MM.1S (cell line): ENCODE measurements around the gene SYNDIG1.

Experiments
- DNase-seq: peaks from one replicate; pipeline ENCODE4 v3.0.0-alpha.2; 2015
- H2AFZ ChIP-seq: fragments of 300-600 bp; sonication (generic); 2 replicates; pipeline ENCODE4 v1.6.0; 2016; ENCODE audit warnings: antibody characterized with exemption, low read length
- H3F3A ChIP-seq: fragments of 300-600 bp; sonication (generic); 2 replicates; pipeline ENCODE4 v1.6.1; 2016; ENCODE audit warnings: mild to moderate bottlenecking, antibody characterized with exemption, low read length, moderate library complexity, mixed read lengths; ENCODE audit not compliant: insufficient read depth
- H3K27ac ChIP-seq: fragments of 300-600 bp; sonication (generic); 2 replicates; pipeline ENCODE4 v1.5.1; 2016; ENCODE audit warnings: mild to moderate bottlenecking, low read length
- H3K27me3 ChIP-seq: fragments of 300-600 bp; sonication (generic); replicated peaks from 2 replicates; pipeline ENCODE4 v1.6.0; 2016; ENCODE audit warnings: low read length; ENCODE audit not compliant: insufficient read depth
- H3K36me3 ChIP-seq: fragments of 300-600 bp; sonication (generic); replicated peaks from 2 replicates; pipeline ENCODE4 v1.6.1; 2016; ENCODE audit warnings: mild to moderate bottlenecking, low read length, mixed read lengths; ENCODE audit not compliant: insufficient read depth
- H3K4me1 ChIP-seq: fragments of 300-600 bp; sonication (generic); 2 replicates; pipeline ENCODE4 v1.6.1; 2016; ENCODE audit warnings: low read length, mixed read lengths
- H3K4me2 ChIP-seq: fragments of 300-600 bp; sonication (generic); 2 replicates; pipeline ENCODE4 v1.6.0; 2016; ENCODE audit warnings: low read depth, low read length
- H3K4me3 ChIP-seq: fragments of 300-600 bp; sonication (generic); 2 replicates; pipeline ENCODE4 v1.5.1; 2016; ENCODE audit warnings: low read length, mixed read lengths
- H3K79me2 ChIP-seq: fragments of 300-600 bp; sonication (generic); 2 replicates; pipeline ENCODE4 v1.6.1; 2016; ENCODE audit warnings: mixed run types, low read length, mixed read lengths
- H3K9ac ChIP-seq: fragments of 300-600 bp; sonication (generic); 2 replicates; pipeline ENCODE4 v1.6.1; 2016; ENCODE audit warnings: low read length, mixed read lengths
- H3K9me2 ChIP-seq: fragments of 300-600 bp; sonication (generic); replicated peaks from 2 replicates; pipeline ENCODE4 v1.6.1; 2016; ENCODE audit warnings: mild to moderate bottlenecking, low read length, mixed read lengths; ENCODE audit not compliant: insufficient read depth
- H3K9me3 ChIP-seq: fragments of 300-600 bp; sonication (generic); replicated peaks from 2 replicates; pipeline ENCODE4 v1.6.1; 2016; ENCODE audit warnings: mild to moderate bottlenecking, low read length, mixed read lengths; ENCODE audit not compliant: insufficient read depth
- H4K20me1 ChIP-seq: fragments of 300-600 bp; sonication (generic); 2 replicates; pipeline ENCODE4 v1.6.1; 2016; ENCODE audit warnings: mild to moderate bottlenecking, low read length, moderate library complexity, mixed read lengths; ENCODE audit not compliant: insufficient read depth
- EZH2 ChIP-seq: fragments of 300-600 bp; sonication (generic); optimal IDR thresholded peaks from 2 replicates; pipeline ENCODE3; 2017; ENCODE audit warnings: low read depth, mild to moderate bottlenecking, antibody characterized with exemption, low read length, mixed read lengths
- EZH2phosphoT487 ChIP-seq: fragments of 300-600 bp; sonication (generic); IDR thresholded peaks from 2 replicates; pipeline ENCODE4 v1.6.1; 2018; ENCODE audit warnings: antibody characterized with exemption, low read length
- TF ChIP-seq, protein P1 (sequence below): fragments of 300-600 bp; sonication (generic); IDR thresholded peaks from 2 replicates; pipeline ENCODE4 v1.5.1; 2016; ENCODE audit warnings: antibody characterized with exemption, low read length, mixed read lengths

The SYNDIG1 gene

DNA sequence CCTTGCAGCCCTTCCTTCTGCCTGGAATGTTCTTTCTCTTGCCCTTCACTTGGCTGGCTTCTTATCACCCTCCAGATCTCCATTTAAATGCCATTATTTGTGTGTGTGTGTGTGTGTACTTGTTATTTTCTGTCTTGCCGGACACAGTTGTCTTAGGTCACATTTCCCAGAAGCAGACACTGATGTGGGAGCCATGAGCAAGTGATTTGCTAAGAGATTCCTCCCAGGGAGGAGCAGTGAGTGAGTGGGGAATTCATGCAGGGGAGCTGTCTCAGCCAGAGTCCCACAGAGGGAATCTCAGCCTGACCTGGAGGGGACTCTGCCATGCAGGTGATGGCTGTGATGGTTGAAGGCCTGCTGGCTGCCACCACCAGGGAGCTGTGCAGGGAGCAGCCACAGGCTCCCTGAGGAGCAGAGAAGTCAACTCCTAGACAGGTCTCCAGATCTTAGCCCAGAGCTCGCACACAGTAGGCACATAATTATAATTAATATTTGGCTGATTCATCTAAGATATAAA lies 96.5 kb downstream of the SYNDIG1 start:
- Histone ChIP-seq H3F3A (peaks cover 13% of the 10 kb centered on the region), H3K9ac (no peak overlapping the region), H3K27me3 (no peaks in the 10 kb centered on the region), H2AFZ (no peak overlapping the region), H3K4me1 (peaks cover 15% of the 10 kb centered on the region), H3K79me2 (peaks cover 33% of the 10 kb centered on the region), H4K20me1 (no peaks in the 10 kb centered on the region), H3K27ac (no peak overlapping the region), H3K9me3 (no peaks in the 10 kb centered on the region), H3K4me2 (no peak overlapping the region), H3K36me3 (peaks cover 14% of the 10 kb centered on the region), H3K4me3 (no peak overlapping the region), H3K9me2 (no peaks in the 10 kb centered on the region)
- TF ChIP-seq EZH2phosphoT487 (no peak), EZH2 (no peak)
- TF ChIP-seq, protein P1, sequence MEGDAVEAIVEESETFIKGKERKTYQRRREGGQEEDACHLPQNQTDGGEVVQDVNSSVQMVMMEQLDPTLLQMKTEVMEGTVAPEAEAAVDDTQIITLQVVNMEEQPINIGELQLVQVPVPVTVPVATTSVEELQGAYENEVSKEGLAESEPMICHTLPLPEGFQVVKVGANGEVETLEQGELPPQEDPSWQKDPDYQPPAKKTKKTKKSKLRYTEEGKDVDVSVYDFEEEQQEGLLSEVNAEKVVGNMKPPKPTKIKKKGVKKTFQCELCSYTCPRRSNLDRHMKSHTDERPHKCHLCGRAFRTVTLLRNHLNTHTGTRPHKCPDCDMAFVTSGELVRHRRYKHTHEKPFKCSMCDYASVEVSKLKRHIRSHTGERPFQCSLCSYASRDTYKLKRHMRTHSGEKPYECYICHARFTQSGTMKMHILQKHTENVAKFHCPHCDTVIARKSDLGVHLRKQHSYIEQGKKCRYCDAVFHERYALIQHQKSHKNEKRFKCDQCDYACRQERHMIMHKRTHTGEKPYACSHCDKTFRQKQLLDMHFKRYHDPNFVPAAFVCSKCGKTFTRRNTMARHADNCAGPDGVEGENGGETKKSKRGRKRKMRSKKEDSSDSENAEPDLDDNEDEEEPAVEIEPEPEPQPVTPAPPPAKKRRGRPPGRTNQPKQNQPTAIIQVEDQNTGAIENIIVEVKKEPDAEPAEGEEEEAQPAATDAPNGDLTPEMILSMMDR = no peak
- DNase-seq = no peak

DNA sequence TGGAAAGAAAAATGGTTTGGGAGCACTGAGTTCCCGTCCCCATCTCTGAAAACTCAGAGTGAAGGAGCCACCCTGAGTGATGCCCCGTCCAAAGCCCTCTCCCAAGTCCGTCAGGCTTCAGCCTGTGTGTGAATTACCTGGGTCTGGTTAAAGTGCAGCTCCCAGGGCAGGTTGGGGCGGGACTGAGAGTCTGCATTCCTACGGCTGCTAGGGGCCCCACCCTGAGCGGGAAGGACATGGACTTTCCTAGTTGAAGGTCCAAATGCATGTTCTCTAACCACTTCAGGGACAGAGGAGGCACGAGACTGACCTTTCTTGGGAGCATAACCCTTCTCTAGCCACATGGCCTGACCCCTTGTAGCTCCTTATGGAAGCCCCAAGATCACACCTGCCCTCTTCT lies 97.2 kb downstream of the SYNDIG1 start:
- peaks cover 12% of the 10 kb centered on the region for H3K4me1 ChIP-seq
- H3F3A ChIP-seq = peaks cover 5% of the 10 kb centered on the region; the same call in 1 of the 2 replicates
- no peak for DNase-seq
- H3K79me2 ChIP-seq = peaks cover 28% of the 10 kb centered on the region
- no peak overlapping the region for H3K4me2 ChIP-seq
- no peaks in the 10 kb centered on the region for H3K9me3 ChIP-seq
- no peak overlapping the region for H3K27ac ChIP-seq
- TF ChIP-seq, protein P1 = no peak
- no peak for TF ChIP-seq EZH2phosphoT487
- no peak for TF ChIP-seq EZH2
- H3K4me3 ChIP-seq = no peak overlapping the region
- no peaks in the 10 kb centered on the region for H4K20me1 ChIP-seq
- no peak overlapping the region for H2AFZ ChIP-seq
- H3K9ac ChIP-seq = no peak overlapping the region
- no peaks in the 10 kb centered on the region for H3K27me3 ChIP-seq
- peaks cover 14% of the 10 kb centered on the region for H3K36me3 ChIP-seq
- no peaks in the 10 kb centered on the region for H3K9me2 ChIP-seq

DNA sequence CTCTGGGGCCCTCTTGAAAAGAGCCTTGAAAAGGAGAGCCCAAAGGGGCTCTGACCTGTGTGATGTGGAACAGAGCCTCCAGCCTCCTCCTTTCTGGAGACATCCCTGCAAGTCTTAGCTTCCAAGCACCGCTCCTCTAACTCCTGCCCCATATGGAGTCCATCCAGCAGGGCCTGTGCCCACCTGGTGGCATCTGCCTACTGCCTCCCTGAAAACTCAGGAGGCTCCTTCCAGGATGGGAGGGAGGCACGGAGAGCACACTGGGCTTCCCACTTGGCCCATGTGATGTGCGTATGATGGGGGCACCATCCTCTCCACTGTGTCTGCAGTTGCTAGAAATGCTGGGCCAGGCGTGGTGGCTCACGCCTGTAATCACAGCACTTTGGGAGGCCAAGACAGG lies 98.1 kb downstream of the SYNDIG1 start:
- Histone ChIP-seq H2AFZ (no peak overlapping the region), H3K9me2 (no peaks in the 10 kb centered on the region), H3K9me3 (no peaks in the 10 kb centered on the region), H3K79me2 (peaks cover 19% of the 10 kb centered on the region; the same call in 1 of the 2 replicates), H3K27me3 (no peaks in the 10 kb centered on the region), H3K4me1 (peaks cover 7% of the 10 kb centered on the region), H3K27ac (no peak overlapping the region), H3K4me3 (no peak overlapping the region), H4K20me1 (no peaks in the 10 kb centered on the region), H3K4me2 (no peak overlapping the region), H3K9ac (no peak overlapping the region), H3K36me3 (peaks cover 14% of the 10 kb centered on the region), H3F3A (no peaks in the 10 kb centered on the region)
- TF ChIP-seq, protein P1 = no peak
- no peak for TF ChIP-seq EZH2phosphoT487
- no peak for TF ChIP-seq EZH2
- DNase-seq = no peak
